Stimulated activated CD8-positive, alpha-beta memory T cell treated with anti-CD3 and anti-CD28 coated beads, Interleukin-12 subunit alpha, Interleukin-12 subunit beta, amount 100 ng/mL, for 24 hours (primary cell): Measurements from ENCODE around the gene KLHDC8A.

Experiments
- DNase-seq: peaks from one replicate; pipeline ENCODE4 v3.0.0-alpha.2; 2020; ENCODE audit errors: extremely low read depth

Gene KLHDC8A

DNA sequence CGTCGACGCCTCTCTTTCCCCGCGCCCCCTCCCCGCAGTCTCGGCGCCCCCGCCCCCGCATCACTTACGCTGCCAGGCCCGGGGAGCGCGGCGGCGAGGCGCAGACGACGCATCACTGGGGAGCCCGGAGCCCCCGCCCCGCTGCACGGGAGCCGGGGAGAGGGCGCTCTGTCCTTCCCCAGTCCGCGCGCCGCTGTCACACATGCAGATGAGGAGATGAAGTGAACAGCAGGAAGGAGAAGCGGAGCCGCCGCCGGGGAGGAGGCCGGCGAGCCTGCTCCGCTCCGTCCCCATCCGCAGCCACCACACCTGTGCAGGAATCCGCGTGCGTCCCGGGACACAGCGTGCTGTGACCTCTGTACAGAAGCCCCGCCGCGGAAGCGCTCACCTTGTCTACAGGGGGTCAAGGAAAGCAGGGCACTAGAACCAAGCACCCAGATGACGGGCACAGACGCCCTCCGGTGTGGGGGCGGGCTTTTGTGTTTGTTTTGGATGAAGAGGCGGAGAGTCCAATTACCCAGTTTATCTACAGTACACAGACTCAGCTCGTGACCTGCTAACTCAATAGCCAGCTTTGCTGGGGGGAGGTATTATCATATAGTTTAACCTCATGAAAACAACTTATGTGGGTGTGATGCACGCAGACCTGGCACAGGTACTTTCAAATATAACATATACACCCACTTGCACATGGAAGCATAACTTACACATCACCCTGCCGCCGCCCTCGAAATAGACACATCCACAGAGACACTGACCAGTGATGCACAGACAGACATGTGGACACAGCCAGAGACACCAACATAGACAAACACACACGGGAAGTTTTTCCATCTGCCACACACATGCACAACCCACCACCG is 12.4 kb downstream of the KLHDC8A start:
- DNase-seq: no peak

DNA sequence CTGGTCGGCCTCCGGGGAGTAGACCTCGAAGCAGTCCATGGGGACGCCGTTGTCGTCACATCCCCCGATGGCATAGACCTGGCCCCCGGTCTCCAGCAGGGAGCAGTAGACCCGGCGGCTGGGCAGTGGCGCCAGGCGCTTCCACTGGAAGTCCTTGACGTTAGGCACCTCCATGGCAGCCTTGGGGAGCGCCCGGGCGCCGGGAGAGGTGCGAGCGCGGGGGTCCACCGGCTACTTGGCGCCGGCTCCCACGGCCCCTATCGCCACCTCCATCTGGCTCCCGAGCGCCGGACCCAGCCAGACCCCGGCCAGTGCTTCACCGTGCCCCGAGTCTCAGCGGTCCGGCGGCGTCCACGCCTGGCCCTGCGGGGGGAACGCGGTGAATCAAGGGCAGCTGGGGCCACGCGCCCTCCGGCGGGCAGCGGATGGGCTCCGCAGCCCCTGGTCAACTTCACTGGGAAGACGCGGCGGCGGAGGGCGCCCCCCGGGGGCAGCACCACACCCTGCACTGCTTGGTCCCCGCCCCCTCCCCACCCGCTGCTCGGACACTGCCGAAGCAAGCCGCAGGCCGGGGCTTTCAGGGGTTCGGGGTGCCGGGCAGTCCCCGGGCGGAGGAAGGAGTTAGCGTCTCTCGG is 13.2 kb downstream of the KLHDC8A start:
- DNase-seq: no peak

DNA sequence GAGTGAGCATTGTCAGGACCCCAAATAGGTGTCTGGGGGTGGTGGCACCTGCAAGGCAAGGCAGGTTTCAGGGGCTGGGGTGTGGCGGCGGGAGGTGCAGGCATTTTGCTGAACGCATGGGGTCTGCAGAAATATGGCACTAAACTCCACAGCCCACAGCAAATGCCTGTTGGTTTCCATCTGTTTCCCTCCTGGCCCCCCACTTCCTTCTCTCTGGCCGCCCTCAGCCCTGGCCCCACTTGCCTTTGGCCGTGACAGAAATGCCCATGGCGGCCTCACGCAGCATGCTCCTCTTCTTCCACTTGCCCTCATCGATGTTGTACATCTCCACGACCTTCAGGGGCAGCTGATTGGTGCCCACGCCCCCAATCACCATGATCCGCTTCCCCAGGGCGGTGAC is 13.7 kb downstream of the KLHDC8A start:
- DNase-seq: no peak

DNA sequence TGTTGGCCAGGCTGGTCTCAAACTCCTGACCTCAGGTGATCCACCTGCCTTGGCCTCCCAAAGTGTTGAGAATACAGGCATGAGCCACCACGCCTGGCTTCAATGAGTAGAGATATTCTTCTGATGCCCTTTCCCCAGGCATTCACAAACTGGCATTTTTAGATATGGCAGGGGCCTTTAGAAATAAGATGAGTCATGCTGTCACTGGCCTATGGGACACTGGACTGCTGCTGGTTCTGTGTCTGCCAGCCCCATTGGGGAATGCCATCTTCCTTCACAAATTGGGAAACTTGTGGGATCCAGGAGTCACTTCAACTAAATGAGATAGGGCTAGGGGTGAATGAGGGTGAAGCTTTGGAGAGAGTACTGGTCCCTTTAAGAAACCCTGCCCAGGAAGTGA is 16.0 kb downstream of the KLHDC8A start:
- no peak for DNase-seq

DNA sequence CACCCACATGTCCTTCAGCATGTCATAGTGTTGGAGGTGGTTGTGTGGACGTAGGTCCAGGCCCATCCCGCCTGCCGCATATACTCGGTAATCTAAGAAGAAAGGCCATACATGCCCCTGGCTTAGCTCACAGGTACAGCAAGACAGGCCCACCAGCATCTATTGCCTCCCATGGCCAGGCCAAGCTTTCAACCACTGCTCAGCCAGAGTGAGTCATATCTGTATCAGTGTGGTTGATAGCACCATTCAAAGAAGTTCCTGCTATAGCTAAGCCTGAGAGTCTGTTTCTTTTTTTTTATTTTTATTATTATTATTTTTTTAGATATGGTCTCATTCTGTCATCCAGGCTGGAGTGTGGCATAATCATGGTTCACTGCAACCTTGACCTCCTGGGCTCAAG is 17.0 kb downstream of the KLHDC8A start:
- DNase-seq: no peak

DNA sequence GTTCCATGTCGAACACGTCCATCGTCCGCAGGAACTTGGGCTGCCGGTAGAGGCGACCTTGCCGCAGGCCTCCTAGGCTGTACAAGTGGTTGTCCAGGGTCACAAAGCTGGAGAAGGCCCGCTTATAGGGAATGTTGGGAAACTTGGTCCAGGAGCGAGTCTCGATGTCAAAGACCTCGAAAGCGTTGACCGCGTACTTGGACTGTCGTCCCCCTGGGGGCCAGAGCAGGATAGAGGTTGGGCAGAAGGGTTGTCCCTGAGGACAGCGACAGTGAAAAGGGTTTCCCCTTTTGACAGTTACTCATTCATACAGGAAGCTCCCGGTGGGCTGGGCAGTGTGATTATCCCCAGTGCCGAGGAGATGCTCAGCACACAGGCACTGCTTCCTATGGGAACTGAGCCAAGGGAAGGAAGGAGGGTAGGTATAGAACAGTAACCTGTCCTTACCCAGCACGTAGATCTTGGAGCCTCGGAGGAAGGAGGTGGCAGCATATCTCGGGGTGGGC is 17.5 kb downstream of the KLHDC8A start:
- DNase-seq: no peak

DNA sequence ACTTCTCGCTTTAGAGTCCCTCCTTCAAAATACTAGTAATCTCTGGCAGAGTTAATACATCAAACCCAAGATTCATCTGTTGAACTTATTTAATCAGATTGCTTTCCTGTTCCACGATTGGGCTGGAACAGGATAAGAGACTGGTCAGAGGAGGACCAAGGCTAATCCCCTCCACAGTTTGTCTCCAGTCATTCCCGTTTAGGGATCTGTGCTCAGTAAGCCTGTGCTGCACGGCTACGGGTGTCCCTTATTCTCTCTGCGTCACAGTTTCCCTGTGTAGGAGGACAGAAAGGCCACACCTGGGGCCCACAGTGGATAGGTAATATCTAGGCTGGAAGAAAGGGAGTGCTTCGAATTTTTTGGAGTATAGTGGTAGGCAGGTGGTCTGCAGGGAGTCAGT is 18.7 kb downstream of the KLHDC8A start:
- no peak for DNase-seq

DNA sequence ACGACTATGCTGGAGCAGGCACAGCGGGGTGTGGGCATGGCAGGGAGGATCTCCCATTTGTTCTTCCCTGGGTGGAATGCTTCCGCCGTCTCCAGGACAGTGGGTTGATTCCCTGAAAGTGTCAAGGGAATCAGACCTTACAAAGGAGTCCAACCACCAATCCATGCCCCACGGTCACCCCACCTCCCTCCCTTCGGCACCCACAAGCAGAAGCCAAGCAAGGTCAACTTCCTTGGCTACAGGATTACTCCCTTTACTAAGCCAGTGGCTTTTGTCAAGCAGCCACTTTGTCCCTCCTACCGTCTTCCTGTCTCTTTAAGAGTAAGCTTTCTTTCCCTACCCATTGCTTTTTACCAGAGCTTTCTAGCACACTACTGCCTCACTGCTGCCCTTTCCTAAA is 19.2 kb downstream of the KLHDC8A start:
- no peak for DNase-seq

DNA sequence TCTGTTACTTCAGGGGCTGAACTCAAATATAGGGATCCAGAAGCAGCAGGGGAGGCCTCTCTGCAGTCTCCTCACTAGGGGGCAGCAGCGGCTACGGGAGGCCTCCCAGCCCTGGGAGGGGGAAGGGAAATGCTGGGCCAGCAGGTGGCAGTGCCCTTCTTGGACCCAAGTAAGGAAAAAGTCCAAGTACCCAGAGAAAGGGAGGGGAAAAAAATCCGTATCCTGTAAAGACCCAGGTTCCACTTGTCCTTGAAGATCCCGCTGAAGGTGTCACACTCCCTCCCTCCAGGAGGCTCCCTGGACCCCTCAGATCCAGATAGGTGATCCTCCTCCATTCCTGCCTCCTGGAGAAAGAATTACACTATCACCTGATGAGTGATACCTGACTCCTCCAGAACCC is 21.0 kb downstream of the KLHDC8A start:
- peak; percentile 52 for DNase-seq

DNA sequence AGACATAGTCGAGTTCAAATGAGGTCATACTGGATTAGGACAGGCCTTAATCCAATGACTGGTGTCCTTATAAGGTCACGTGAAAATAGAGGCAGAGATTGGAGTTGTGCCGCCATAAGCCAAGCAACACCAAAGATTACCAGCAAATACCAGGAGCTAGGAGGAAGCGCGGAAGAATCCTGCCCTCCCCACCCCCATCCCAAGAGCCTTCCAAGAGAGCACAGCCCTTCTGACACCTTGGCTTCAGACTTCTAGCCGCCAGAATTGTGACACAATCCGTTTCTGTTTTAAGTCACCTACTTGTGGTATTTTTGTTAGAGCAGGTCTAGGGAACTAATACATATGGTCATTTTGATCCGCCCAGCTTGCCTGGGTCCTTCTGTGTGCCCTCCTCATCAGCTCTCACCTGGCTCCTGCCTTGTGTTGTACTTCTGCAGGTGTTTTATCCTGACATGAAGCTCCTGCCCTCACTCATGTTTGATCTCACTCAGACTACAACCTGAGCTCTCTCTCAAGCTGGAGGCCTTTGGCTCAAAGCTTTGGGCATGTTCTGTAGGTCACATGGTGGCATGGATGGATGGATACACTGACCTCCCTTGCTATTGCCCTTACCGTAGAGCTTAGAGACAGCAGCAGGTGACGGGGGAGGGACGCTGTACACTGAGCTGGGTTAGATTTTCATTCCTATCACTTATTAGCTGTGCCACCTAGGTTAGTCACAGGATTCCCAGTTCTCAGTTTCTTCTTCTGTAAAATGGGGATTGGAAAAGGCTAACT is 24.5 kb downstream of the KLHDC8A start:
- no peak for DNase-seq

DNA sequence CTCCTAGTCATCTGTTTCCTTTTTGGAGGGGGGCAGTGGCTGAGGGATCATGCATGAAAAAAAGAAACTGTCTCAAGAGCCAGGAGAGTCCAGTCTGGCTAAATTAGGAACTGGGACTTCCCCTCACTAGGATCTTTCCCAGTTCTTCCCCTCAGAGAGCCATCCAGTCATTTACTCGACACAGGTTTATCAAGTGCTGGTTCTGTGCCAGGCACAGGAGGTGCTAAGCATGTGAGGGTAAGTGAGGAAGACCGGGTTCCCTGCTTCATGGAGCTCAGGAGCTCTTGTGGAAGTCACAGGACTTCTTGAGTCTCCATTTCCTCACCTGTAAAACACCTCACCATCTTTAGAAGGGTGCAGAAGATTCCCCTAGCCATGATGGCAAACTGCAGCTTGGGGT is 26.6 kb downstream of the KLHDC8A start:
- no peak for DNase-seq

DNA sequence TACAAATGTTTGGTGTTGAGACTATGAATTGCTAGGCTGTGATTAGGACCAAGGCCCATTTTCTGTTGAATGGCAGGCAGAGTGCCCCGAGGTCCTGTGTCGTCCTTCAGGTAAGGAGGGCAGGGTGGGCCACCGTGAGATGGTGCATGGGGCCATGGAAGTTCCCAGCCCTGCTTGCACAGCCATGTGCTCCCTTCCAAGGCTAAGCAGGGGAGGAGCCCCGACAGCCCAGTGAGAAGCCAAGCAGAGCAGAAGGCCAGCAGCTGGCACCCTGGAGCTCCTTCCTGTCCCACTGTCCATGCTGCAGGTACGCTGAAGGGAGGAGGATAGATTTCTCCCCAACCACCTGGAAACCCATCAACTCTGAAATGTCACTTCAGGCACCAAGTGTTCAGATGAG is 27.0 kb downstream of the KLHDC8A start:
- no peak for DNase-seq

DNA sequence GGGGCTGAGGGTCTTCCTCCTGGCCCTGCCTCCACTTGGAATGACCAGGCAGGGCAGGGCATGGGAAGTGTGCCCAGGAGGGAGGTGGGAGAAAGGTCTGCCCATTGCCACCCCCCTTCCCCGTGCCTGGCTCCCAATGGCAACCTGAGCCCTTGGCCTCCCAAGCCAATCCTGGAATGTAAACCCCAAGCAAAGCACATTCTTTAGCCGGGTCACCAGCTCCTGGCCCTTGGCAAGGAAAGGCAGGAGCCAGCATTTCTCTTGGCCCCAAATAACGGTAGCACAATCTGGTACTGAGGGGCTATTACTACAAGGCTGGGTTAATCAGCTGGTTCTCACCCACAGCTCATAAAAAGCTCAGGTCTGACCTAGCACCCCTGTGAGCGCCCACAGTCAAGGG is 28.2 kb downstream of the KLHDC8A start:
- DNase-seq: no peak

DNA sequence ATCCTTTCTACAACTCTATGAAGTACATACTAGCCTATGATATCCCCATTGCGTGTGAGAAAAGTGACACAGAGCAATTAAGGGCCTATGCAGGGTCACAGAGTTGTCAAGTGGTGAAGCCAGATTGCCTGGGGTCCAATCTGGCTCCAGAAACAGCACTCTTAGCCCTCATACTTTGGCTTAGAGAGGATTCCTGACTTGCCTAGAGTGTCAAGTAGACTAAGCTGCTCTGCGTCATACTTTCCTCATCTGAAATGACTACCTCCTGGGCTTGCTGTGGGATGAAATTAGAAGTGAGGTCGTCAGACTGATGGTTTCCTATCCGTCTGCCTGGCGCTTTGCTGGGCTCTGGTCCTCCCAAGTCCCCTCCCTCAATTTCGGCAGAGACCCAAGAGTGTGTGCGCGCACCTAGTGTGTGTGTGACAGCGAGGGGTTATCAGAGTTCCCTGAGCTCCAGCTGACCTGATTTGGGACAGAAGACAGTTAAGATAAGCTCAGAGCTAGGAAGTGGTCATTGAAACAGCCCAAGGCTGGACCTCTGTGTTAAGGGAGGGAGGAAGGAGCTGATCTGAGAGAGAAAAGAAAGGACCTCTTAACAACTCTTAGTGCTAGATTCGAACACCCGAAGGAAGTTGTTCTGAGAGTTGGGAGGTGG is 29.8 kb downstream of the KLHDC8A start:
- DNase-seq: no peak

DNA sequence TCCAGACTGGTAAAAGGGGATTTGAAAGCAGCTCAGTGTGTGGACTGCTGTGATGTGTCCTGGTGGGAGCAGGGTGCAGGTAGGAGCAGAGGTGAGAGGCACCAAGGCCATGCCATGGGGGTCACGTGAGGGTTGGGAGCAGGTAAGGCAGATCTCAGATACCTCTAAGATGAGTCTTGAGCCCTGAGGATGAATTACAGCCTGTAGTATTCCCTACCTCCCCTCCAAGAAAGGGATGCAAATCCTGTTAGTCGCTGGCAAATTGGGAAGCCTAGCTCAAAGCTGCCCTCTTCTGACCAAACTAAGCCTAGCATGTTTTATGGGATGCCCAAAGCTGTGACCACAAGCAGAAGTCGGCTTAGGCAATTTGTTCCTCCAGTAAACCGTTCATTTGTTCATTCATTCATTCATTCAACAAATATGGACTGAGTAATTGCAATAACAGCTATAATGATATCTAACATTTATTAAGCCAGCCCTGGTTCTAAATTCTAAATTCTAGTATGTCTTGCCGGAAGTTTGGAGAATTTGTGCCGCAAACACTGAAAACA is 31.3 kb downstream of the KLHDC8A start:
- no peak for DNase-seq

DNA sequence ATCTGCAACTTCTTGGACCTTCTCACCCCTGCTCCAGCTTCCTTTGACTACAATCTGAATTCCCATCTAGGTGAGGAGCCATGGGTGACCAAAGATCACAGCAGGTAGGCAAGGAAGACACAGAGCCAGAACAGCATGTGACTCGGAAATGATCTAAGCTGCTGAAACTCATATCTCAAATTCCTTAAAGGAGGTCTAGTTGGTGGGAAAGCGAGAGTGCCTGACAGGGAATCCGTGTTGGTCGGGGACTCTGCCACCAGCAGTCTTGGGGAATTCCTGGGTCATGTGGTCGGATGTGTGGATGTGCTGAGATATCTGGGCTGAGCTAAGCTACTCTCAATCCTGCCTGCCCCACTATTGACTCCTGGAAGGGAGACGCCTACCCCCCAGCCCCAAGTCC is 31.9 kb downstream of the KLHDC8A start:
- no peak for DNase-seq

DNA sequence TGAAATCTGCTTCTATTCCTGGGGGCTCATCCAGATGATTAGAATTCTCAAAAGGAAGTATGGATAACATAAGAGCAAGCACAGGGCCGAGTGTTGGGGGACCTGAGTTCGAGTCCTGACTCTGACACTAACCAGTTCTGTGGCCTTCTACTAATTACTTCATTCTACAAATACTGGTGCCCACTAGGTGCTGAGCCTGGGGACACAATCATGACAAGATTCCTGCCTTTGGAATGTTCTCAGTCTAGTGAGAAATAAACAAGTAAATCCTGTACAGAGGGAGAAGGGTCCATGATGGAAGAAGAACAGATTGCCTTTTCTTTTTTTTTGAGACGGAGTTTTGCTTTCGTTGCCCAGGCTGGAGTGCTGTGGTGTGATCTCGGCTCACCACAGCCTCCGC is 32.9 kb downstream of the KLHDC8A start:
- no peak for DNase-seq

DNA sequence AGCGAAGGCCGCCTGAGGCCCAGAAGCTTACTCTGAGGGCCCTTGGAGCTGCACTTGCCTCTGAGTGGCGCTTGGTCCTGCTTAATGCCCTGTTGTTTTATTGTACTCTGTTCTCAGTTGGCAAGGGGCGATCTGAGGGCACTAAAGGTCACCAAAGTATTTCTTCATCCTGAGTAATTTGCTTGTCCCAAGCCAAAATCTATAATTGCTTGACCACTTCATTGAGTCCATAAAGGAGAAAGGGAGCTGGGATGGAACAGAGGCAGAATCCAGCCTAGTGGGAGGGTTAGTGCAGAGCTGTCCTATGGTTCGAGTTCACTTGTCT is 34.8 kb downstream of the KLHDC8A start:
- DNase-seq: no peak

DNA sequence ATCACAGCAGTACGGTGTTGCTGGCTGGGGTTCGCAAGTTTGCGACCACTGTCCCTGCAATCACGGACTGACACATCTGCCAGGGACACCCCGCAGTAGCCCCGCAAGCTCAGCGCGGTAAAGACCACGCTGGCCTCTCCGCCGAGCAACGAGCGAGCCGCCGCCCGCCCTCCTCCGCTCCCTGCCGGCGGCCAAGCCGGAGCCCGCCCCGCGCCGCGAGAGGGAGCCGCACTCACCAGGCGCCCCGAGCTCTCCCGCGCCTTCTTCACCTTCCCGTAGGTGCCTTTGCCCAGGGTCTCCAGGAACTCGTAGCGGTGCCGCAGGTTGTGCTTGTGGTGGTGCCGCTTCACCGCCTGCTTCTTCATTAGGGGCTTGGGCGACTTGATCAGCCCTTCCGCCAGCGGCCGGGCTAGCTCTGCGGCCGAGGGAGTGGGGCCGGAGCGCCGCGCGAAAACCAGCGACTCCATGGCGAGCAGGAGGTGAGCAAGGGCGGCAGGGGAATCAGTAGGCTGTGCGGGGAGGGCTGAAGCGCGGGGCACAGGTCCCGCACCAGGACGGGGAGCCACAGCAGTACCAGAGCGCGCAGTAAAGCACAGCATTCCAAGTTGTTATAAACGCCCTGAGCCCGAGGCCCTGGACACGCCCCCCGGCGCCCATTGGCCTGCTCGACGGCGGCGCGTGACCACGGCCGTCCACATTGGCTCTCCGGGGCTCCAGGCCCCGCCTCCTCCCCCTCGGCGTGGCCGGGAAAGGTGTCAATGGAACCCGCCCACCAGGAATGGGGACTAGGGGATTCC is 35.4 kb downstream of the KLHDC8A start, which contains the start of gene NUAK2:
Gene NUAK2, minus strand, starts transcription at position 584 of the 797 bp plus-strand sequence. Its CDS starts 117 bp downstream, at position 467.
- DNase-seq: peak; percentile 68

DNA sequence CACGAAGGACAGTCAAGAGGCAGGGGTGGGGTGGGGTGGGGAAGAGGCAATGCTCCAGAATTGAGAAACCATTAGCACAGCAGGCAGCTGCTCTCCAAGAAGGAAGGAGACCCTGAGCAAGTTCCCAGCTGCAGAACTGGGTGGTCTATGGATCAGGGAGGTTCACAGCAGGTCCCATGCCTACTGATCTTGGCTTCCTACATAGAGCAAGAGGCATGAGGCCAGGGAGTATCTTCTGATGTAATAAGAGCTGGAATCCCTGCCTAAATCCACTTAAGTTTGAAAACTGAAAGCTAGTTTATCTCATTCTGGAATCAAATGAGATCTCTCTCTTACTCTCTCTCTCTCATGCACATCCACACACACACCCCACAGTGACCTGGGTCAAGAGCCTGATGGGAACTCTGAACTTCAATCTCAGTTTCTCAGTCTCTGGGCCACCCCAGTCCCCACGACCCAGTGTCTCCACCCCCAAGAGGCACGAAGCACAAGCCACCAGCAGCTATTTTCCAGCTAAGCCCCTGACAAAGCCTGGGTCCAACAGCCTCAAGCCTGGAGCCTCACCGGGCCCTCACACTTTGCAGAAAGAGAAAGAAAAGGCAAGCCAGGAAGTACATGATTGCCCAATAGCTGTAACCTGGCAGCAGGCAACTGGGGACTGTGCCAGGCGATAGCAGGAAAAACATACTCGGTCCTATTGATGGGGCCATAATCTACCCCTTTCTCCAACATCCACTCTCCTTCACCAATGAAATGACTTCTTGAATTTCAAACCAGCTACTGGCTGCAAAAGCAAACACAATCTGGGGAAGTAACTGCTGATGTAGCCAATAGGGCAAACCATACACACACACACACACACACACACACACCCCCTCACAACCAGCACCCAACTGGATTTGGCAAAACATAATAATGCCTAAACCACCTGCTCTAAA is 37.4 kb downstream of the KLHDC8A start:
- DNase-seq: no peak
